ENCODE results near the gene ATP6V1B1.

DNA sequence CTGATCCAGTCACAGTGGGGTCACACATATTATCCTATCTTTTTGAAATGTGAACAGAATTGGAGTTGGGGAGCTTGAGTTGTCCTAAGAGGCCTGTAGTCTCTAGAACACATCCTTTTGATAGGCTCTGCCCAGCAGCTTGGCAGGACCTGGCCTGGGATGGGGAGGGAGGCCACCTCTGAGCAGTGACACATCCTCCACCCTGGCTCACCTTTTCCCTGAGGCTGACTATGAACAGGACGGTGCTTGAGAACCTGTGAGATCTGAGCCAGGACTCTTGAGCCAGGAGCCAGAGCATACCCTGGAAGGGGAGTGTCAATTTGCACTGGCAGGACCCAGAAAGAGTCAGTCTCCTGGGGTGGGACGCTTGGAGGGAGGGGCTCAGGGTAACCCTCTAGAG lies 17.7 kb upstream of the ATP6V1B1 start:
- TF ChIP-seq ZNF274 (IDR thresholded peaks at IDR 0.05; ENCODE audit: low read depth, low read length) (no peak), YY1 (IDR thresholded peaks at IDR 0.05; ENCODE audit: insufficient read depth, insufficient read length) (no peak), SUZ12 (IDR thresholded peaks at IDR 0.05; ENCODE audit: extremely low read depth, insufficient read depth, insufficient read length) (no peak)
